H9 (cell line): ENCODE data around the gene FCN1. TPM values are rescaled to one million over a fixed set of nuclear protein-coding genes. Genes with fewer than 3 reads are reported as not detected.

Experiments used
- DNase-seq: peaks from one replicate; pipeline ENCODE4 v3.0.0-alpha.2; 2017
- H2AFZ ChIP-seq: one replicate; pipeline ENCODE4 v1.6.1; 2013; ENCODE audit warnings: mild to moderate bottlenecking, low read length, control low read depth, moderate library complexity
- H2AK5ac ChIP-seq: 2 replicates; pipeline ENCODE4 v1.6.1; 2013; ENCODE audit warnings: low read length, control low read depth, mixed read lengths; ENCODE audit not compliant: insufficient read length
- H2BK120ac ChIP-seq: one replicate; pipeline ENCODE4 v1.6.1; 2013; ENCODE audit warnings: low read depth, mild to moderate bottlenecking, low read length, control low read depth, inconsistent platforms; ENCODE audit not compliant: poor library complexity, severe bottlenecking
- H2BK12ac ChIP-seq: 2 replicates; pipeline ENCODE4 v1.6.1; 2013; ENCODE audit warnings: low read length, control low read depth, mixed read lengths, low read depth; ENCODE audit not compliant: insufficient read length
- H2BK15ac ChIP-seq: 2 replicates; pipeline ENCODE4 v1.6.1; 2013; ENCODE audit warnings: low read depth, low read length, control low read depth
- H2BK20ac ChIP-seq: one replicate; pipeline ENCODE4 v1.6.1; 2013; ENCODE audit warnings: low read depth, mild to moderate bottlenecking, low read length, control low read depth, inconsistent platforms; ENCODE audit not compliant: poor library complexity, severe bottlenecking
- H2BK5ac ChIP-seq: 2 replicates; pipeline ENCODE4 v1.6.1; 2013; ENCODE audit warnings: low read length, control low read depth, mixed read lengths; ENCODE audit not compliant: insufficient read length
- H3K14ac ChIP-seq: 2 replicates; pipeline ENCODE4 v1.6.1; 2013; ENCODE audit warnings: low read length, control low read depth; ENCODE audit not compliant: insufficient read depth
- H3K18ac ChIP-seq: 2 replicates; pipeline ENCODE4 v1.6.1; 2013; ENCODE audit warnings: low read depth, mild to moderate bottlenecking, mixed read lengths, low read length, control low read depth; ENCODE audit not compliant: insufficient read length
- H3K23ac ChIP-seq: 2 replicates; pipeline ENCODE4 v1.6.1; 2013; ENCODE audit warnings: low read length, control low read depth, mixed read lengths, low read depth; ENCODE audit not compliant: insufficient read length
- H3K23me2 ChIP-seq: 2 replicates; pipeline ENCODE4 v1.6.1; 2013; ENCODE audit warnings: low read depth, mild to moderate bottlenecking, mixed read lengths, low read length, control low read depth; ENCODE audit not compliant: insufficient read length, poor library complexity, severe bottlenecking
- H3K27ac ChIP-seq: 2 replicates; pipeline ENCODE4 v1.5.1; 2013; ENCODE audit warnings: low read length, control low read depth, mixed read lengths, low read depth; ENCODE audit not compliant: insufficient read length
- H3K27me3 ChIP-seq: 2 replicates; pipeline ENCODE4 v1.6.1; 2013; ENCODE audit warnings: low read length, control low read depth, inconsistent platforms; ENCODE audit not compliant: insufficient read depth
- H3K4ac ChIP-seq: 2 replicates; pipeline ENCODE4 v1.6.1; 2013; ENCODE audit warnings: low read depth, mild to moderate bottlenecking, control low read depth, inconsistent platforms, low read length, moderate library complexity
- H3K4me1 ChIP-seq: 2 replicates; pipeline ENCODE4 v1.6.1; 2013; ENCODE audit warnings: low read length, control low read depth, inconsistent platforms; ENCODE audit not compliant: insufficient read depth
- H3K4me2 ChIP-seq: 2 replicates; pipeline ENCODE4 v1.6.1; 2013; ENCODE audit warnings: low read length, control low read depth, mixed read lengths; ENCODE audit not compliant: insufficient read length, insufficient read depth
- H3K56ac ChIP-seq: 2 replicates; pipeline ENCODE4 v1.6.1; 2013; ENCODE audit warnings: low read depth, mild to moderate bottlenecking, mixed read lengths, low read length, control low read depth; ENCODE audit not compliant: insufficient read length
- H3K79me1 ChIP-seq: 2 replicates; pipeline ENCODE4 v1.6.1; 2013; ENCODE audit warnings: low read depth, mild to moderate bottlenecking, moderate library complexity, low read length, control low read depth, inconsistent platforms; ENCODE audit not compliant: insufficient read depth, poor library complexity, severe bottlenecking
- H3K79me2 ChIP-seq: 2 replicates; pipeline ENCODE4 v1.6.1; 2013; ENCODE audit warnings: low read length, control low read depth, inconsistent platforms; ENCODE audit not compliant: insufficient read depth
- H3K9ac ChIP-seq: 2 replicates; pipeline ENCODE4 v1.6.1; 2013; ENCODE audit warnings: low read length, control low read depth, mixed read lengths; ENCODE audit not compliant: insufficient read length; ENCODE audit errors: extremely low read depth
- H3K9me3 ChIP-seq: one replicate; pipeline ENCODE4 v1.6.1; 2013; ENCODE audit warnings: low read depth, low read length, inconsistent platforms; ENCODE audit not compliant: control insufficient read depth
- H3T11ph ChIP-seq: one replicate; pipeline ENCODE4 v1.6.1; 2013; ENCODE audit warnings: mild to moderate bottlenecking, low read length, control low read depth, inconsistent platforms
- H4K20me1 ChIP-seq: one replicate; pipeline ENCODE4 v1.6.1; 2013; ENCODE audit not compliant: control insufficient read depth, insufficient read length, insufficient read depth
- H4K5ac ChIP-seq: 2 replicates; pipeline ENCODE4 v1.6.1; 2013; ENCODE audit warnings: low read depth, mild to moderate bottlenecking, mixed read lengths, low read length, control low read depth; ENCODE audit not compliant: insufficient read length
- H4K8ac ChIP-seq: replicated peaks from 2 replicates; pipeline ENCODE4 v1.6.1; 2013; ENCODE audit warnings: low read length, control low read depth, mixed read lengths, low read depth; ENCODE audit not compliant: insufficient read length
- H4K91ac ChIP-seq: 2 replicates; pipeline ENCODE4 v1.6.1; 2013; ENCODE audit warnings: low read depth, mild to moderate bottlenecking, moderate library complexity, mixed read lengths, low read length, control low read depth; ENCODE audit not compliant: insufficient read length
- H3K27ac Mint-ChIP-seq, 3 experiments: 2 replicates in 2 of 3; 3 replicates in 1 of 3; pipeline ENCODE4 v1.8.0; 2020 to 2021; ENCODE audit warnings: mixed read lengths in 3 of 3, mild to moderate bottlenecking in 1 of 3, moderate library complexity in 1 of 3
- H3K27me3 Mint-ChIP-seq: 2 replicates; pipeline ENCODE4 v1.8.0; 2021; ENCODE audit warnings: low read depth, mild to moderate bottlenecking, moderate library complexity, mixed read lengths
- H3K36me3 Mint-ChIP-seq, 3 experiments: 2 replicates in 2 of 3; 3 replicates in 1 of 3; pipeline ENCODE4 v1.8.0; 2020 to 2021; ENCODE audit warnings: low read depth in 3 of 3, mixed read lengths in 3 of 3; ENCODE audit not compliant: insufficient read depth in 1 of 3
- H3K4me1 Mint-ChIP-seq, 2 experiments: 2 replicates each; pipeline ENCODE4 v1.8.0; 2020; ENCODE audit warnings: mixed read lengths in 2 of 2
- H3K4me3 Mint-ChIP-seq, 2 experiments: 2 replicates in 1 of 2; 3 replicates in 1 of 2; pipeline ENCODE4 v1.8.0; 2020 to 2021; ENCODE audit warnings: mild to moderate bottlenecking in 2 of 2, mixed read lengths in 2 of 2, moderate library complexity in 1 of 2
- H3K9me3 Mint-ChIP-seq, 2 experiments: 2 replicates in 1 of 2; 3 replicates in 1 of 2; pipeline ENCODE4 v1.8.0; 2020; ENCODE audit warnings: mild to moderate bottlenecking in 2 of 2, mixed read lengths in 2 of 2, moderate library complexity in 1 of 2
- CTCF ChIP-seq: fragments of 200-600 bp; sonication (generic); conservative IDR thresholded peaks from 3 replicates; pipeline ENCODE4 v1.8.0; 2021; ENCODE audit warnings: antibody characterized with exemption, mild to moderate bottlenecking
- WGBS: extraction: QIAGEN DNeasy Blood & Tissue Kit; methylation state at CpG from one replicate; pipeline ENCODE4 v1.1.7; 2013; ENCODE audit warnings: missing lambda C conversion rate, low lambda C conversion rate, mixed read lengths; ENCODE audit not compliant: insufficient read length; ENCODE audit errors: extremely low coverage; 5-methylcytosine and 5-hydroxymethylcytosine counted together
- total RNA-seq: library from RNA; stranded (reverse); gene quantifications from 2 replicates; pipeline ENCODE4 v1.2.1, GENCODE V29; 2021

FCN1 gene
- total RNA-seq, 1 experiment from 2014 or later = not detected

- Histone ChIP-seq H3K4me2 (no peak overlapping the region), H3K56ac (no peak overlapping the region), H2BK15ac (no peak overlapping the region), H3K14ac (no peak overlapping the region), H4K20me1 (no peaks in the 10 kb centered on the region), H4K91ac (no peak overlapping the region), H2BK120ac (no peak overlapping the region), H3K9me3 (no peaks in the 10 kb centered on the region), H3K27ac (no peak overlapping the region), H2AK5ac (no peak overlapping the region), H3K18ac (no peak overlapping the region), H3K79me1 (no peaks in the 10 kb centered on the region), H3K4me1 (no peaks in the 10 kb centered on the region), H4K5ac (no peak overlapping the region), H3K23ac (no peak overlapping the region), H2BK12ac (no peak overlapping the region), H3K27me3 (no peaks in the 10 kb centered on the region), H4K8ac (no peak overlapping the region), H2AFZ (no peak overlapping the region), H3T11ph (no peak overlapping the region), H3K9ac (no peak overlapping the region), H2BK5ac (no peak overlapping the region), H3K23me2 (no peaks in the 10 kb centered on the region), H3K79me2 (no peaks in the 10 kb centered on the region), H2BK20ac (no peak overlapping the region), H3K4ac (no peak overlapping the region)
- H3K36me3 Mint-ChIP-seq = no peaks in the 10 kb centered on the region
- H3K27me3 Mint-ChIP-seq = no peaks in the 10 kb centered on the region; the same call in none of the 2 replicates
- H3K4me1 Mint-ChIP-seq = peaks cover 26 to 44% of the 10 kb centered on the region in 2 experiments
- no peak overlapping the region for H3K4me3 Mint-ChIP-seq
- no CpG with 5 or more reads among the region's 13 CpGs for WGBS
- H3K9me3 Mint-ChIP-seq = no peaks in the 10 kb centered on the region; a peak in 1 of 5 replicates
- H3K27ac Mint-ChIP-seq = no peak overlapping the region; a peak in 1 of 7 replicates
- DNase-seq = no peak
- no peak for TF ChIP-seq CTCF
These were observed 18.8 kb upstream of the FCN1 start for GRCh38 chr9:134936346-134937163.
